ENCODE results near the gene PTK6.

DNA sequence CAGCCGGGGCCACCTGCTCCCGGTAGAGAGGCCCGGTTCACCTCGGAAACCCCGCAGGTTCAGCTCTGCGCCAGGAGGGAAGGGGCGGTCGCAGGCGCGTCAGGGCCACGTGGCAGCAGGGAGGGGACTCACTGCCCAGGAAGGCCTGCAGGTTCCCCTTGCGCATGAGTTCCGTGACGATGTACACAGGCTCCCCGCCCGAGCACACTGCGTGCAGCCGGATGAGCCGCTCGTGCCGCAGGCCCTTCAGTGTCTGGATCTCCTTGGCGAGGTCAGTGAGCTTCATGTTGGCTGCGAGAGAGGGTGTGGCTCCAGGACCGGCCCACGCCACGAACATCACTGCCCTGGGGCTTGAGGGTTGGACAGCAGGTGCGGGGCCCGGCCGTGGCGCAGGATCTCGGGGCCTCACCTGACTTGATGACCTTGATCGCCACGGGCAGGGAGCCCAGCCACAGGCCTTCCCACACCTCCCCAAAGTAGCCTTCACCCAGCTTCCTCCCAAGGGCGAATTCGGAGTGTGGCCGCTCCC is 4.9 kb upstream of the PTK6 start:
- TF ChIP-seq EZH2 (IDR thresholded peaks at IDR 0.05; ENCODE audit: borderline replicate concordance, insufficient read depth, low read depth, low read length, poor library complexity, severe bottlenecking): no peak
- TF ChIP-seq CTCF (IDR thresholded peaks at IDR 0.05): no peak
